ENCODE data around the gene CRYZ. TPM values are rescaled to one million over a fixed set of nuclear protein-coding genes. Genes with fewer than 3 reads are reported as not detected.

Gene CRYZ
- total RNA-seq, 1 experiment from 2014 or later, result 132 TPM

DNA sequence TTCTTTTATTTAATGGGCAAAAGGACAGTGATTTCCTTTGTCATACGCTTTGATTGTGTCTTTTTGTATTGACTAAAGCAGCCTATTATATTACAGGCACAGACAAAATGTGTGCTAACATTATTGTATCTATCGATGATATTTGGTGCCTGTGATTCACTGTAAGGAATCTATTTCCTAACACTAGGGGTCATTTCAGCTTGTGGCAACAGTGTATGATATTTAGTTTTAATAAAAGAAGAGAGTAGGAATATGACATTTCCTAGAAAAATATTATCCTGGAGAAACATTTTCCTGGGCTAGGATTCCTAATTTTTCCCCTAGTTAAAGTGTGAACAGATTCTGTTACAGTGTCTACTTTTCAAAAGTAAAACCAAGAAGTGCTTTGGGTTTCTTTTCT lies 42.9 kb upstream of the CRYZ start:
- Mint-ChIP-seq H3K36me3 (ENCODE audit: insufficient read depth, unreplicated experiment) (no peaks in the 10 kb centered on the region), H3K27me3 (ENCODE audit: unreplicated experiment) (no peaks in the 10 kb centered on the region), H3K4me3 (ENCODE audit: low read depth, unreplicated experiment) (no peak overlapping the region), H3K27ac (ENCODE audit: unreplicated experiment) (no peak overlapping the region), H3K9me3 (ENCODE audit: low read depth, unreplicated experiment) (no peaks in the 10 kb centered on the region), H3K4me1 (ENCODE audit: low read depth, unreplicated experiment) (no peaks in the 10 kb centered on the region)
- intact Hi-C loops (cut with micrococcal nuclease; ENCODE audit: unreplicated experiment), result loop anchor here (10.0 kb wide), 1 partner anchor 189 kb away; no protein-coding TSS in a partner anchor
- CTCF ChIA-PET, result interaction anchor here (1.2 kb wide), 1 partner anchor 108 kb away, joined by 6 read pairs; no protein-coding TSS in a partner anchor
- no TSS peak for BruUV-seq (replicated peaks)
- TF ChIP-seq, protein P1, sequence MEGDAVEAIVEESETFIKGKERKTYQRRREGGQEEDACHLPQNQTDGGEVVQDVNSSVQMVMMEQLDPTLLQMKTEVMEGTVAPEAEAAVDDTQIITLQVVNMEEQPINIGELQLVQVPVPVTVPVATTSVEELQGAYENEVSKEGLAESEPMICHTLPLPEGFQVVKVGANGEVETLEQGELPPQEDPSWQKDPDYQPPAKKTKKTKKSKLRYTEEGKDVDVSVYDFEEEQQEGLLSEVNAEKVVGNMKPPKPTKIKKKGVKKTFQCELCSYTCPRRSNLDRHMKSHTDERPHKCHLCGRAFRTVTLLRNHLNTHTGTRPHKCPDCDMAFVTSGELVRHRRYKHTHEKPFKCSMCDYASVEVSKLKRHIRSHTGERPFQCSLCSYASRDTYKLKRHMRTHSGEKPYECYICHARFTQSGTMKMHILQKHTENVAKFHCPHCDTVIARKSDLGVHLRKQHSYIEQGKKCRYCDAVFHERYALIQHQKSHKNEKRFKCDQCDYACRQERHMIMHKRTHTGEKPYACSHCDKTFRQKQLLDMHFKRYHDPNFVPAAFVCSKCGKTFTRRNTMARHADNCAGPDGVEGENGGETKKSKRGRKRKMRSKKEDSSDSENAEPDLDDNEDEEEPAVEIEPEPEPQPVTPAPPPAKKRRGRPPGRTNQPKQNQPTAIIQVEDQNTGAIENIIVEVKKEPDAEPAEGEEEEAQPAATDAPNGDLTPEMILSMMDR (IDR thresholded peaks at IDR 0.05; ENCODE audit: unreplicated experiment), result no peak
- DNase-seq, result no peak

DNA sequence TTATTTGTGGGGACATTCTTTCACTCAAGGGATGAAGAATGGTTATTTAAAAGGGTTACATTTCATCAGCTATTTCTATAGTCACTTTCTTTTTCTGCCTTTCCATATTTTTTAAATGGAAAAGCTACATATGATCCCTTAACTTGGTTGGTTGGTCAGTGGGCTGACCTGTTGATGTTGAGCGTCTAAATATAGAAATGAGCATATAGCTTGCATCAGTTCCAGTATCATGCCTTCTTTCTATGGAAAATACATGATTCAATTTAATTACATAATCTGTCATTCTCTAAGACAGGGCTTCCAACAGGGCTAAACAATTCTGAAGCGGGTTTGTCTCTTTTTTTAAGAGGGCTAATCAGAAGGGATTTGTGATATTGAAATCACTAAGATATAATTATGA lies 40.7 kb upstream of the CRYZ start:
- Mint-ChIP-seq H3K27ac (ENCODE audit: unreplicated experiment) (no peak overlapping the region), H3K27me3 (ENCODE audit: unreplicated experiment) (no peaks in the 10 kb centered on the region), H3K9me3 (ENCODE audit: low read depth, unreplicated experiment) (no peaks in the 10 kb centered on the region), H3K4me1 (ENCODE audit: low read depth, unreplicated experiment) (no peaks in the 10 kb centered on the region), H3K36me3 (ENCODE audit: insufficient read depth, unreplicated experiment) (no peaks in the 10 kb centered on the region), H3K4me3 (ENCODE audit: low read depth, unreplicated experiment) (no peak overlapping the region)
- no TSS peak for BruUV-seq (replicated peaks)
- TF ChIP-seq, protein P1 (IDR thresholded peaks at IDR 0.05; ENCODE audit: unreplicated experiment), result no peak
- no peak for DNase-seq
- CTCF ChIA-PET, result no interaction called here
- intact Hi-C loops (cut with micrococcal nuclease; ENCODE audit: unreplicated experiment), result loop anchor here (10.0 kb wide), 1 partner anchor 191 kb away; no protein-coding TSS in a partner anchor

DNA sequence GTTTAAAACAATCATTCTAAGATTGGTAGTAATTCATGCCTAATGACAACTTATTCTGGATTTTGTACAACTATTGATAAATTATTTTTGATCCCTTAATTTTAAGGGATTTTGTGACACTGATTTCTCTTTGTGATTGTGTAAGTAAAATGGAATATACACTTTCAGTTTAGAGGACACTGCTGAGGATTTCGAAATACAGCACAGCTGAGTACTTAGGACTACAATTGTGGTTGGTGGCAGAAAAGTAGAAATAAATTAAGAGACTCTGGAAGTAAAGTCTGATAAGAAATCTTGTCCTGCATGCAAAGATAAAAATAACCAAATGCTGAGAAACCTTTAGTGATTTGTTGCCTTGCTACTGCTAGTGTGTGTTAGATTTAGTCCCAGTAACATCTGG lies 40.1 kb upstream of the CRYZ start:
- H3K9me3 Mint-ChIP-seq (ENCODE audit: low read depth, unreplicated experiment), result no peaks in the 10 kb centered on the region
- no peak for DNase-seq
- no peak overlapping the region for H3K27ac Mint-ChIP-seq (ENCODE audit: unreplicated experiment)
- CTCF ChIA-PET, result no interaction called here
- H3K36me3 Mint-ChIP-seq (ENCODE audit: insufficient read depth, unreplicated experiment), result no peaks in the 10 kb centered on the region
- no peaks in the 10 kb centered on the region for H3K4me1 Mint-ChIP-seq (ENCODE audit: low read depth, unreplicated experiment)
- BruUV-seq (replicated peaks), result no TSS peak
- no peak overlapping the region for H3K4me3 Mint-ChIP-seq (ENCODE audit: low read depth, unreplicated experiment)
- intact Hi-C loops (cut with micrococcal nuclease; ENCODE audit: unreplicated experiment), result loop anchor here (1.0 to 10.0 kb wide), 3 partner anchors 111 to 430 kb away; no protein-coding TSS in a partner anchor
- no peaks in the 10 kb centered on the region for H3K27me3 Mint-ChIP-seq (ENCODE audit: unreplicated experiment)
- TF ChIP-seq, protein P1 (IDR thresholded peaks at IDR 0.05; ENCODE audit: unreplicated experiment), result no peak

DNA sequence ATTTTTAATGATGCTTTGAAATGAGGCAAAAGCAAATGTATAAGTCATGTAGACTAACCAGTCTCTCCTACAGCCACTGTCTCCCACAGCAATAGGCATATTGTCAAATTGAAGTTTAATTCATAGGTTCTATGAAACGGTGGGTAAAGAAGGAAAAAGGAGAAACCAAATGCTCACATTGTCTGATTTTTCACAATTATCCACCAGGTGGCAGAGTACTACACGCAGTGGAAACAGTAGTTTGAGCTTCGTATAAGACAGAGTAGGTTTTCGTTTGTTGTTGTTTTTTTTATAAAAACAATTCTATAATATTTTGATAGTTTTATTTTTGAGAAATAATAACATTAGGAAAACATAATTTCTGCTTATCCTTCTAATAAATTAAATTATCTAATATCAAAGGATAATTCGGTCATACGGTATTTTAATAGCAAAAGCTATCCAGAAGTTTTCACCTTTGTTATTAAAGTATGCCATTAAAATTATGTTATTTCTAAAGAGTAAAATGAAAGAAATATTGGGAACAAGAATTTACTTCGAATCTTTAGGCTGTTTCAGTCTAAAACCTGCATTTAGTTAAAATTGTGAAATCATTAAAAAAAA lies 39.2 kb upstream of the CRYZ start:
- Mint-ChIP-seq H3K4me1 (ENCODE audit: low read depth, unreplicated experiment) (no peaks in the 10 kb centered on the region), H3K9me3 (ENCODE audit: low read depth, unreplicated experiment) (no peaks in the 10 kb centered on the region), H3K4me3 (ENCODE audit: low read depth, unreplicated experiment) (no peak overlapping the region), H3K36me3 (ENCODE audit: insufficient read depth, unreplicated experiment) (no peaks in the 10 kb centered on the region), H3K27me3 (ENCODE audit: unreplicated experiment) (no peaks in the 10 kb centered on the region), H3K27ac (ENCODE audit: unreplicated experiment) (no peak overlapping the region)
- DNase-seq, result peak; percentile 44
- CTCF ChIA-PET, result interaction anchor here (1.0 to 1.6 kb wide), 3 partner anchors 112 to 432 kb away, joined by 3 to 14 read pairs (median 11); no protein-coding TSS in a partner anchor
- TF ChIP-seq, protein P1 (IDR thresholded peaks at IDR 0.05; ENCODE audit: unreplicated experiment), result peak; percentile 53
- no TSS peak for BruUV-seq (replicated peaks)
- intact Hi-C loops (cut with micrococcal nuclease; ENCODE audit: unreplicated experiment), result loop anchor here (1.0 to 10.0 kb wide), 3 partner anchors 112 to 431 kb away; no protein-coding TSS in a partner anchor
